Stimulated activated CD4-positive, alpha-beta T cell treated with anti-CD3 and anti-CD28 coated beads, Interleukin-4, amount 100 ng/mL, for 48 hours (primary cell): ENCODE results near the gene CD93.

Experiments used
- DNase-seq, 2 donors: peaks; one replicate each; pipeline ENCODE4 v3.0.0-alpha.2; 2020; ENCODE audit warnings: low read depth in 2 of 2

The CD93 gene

DNA sequence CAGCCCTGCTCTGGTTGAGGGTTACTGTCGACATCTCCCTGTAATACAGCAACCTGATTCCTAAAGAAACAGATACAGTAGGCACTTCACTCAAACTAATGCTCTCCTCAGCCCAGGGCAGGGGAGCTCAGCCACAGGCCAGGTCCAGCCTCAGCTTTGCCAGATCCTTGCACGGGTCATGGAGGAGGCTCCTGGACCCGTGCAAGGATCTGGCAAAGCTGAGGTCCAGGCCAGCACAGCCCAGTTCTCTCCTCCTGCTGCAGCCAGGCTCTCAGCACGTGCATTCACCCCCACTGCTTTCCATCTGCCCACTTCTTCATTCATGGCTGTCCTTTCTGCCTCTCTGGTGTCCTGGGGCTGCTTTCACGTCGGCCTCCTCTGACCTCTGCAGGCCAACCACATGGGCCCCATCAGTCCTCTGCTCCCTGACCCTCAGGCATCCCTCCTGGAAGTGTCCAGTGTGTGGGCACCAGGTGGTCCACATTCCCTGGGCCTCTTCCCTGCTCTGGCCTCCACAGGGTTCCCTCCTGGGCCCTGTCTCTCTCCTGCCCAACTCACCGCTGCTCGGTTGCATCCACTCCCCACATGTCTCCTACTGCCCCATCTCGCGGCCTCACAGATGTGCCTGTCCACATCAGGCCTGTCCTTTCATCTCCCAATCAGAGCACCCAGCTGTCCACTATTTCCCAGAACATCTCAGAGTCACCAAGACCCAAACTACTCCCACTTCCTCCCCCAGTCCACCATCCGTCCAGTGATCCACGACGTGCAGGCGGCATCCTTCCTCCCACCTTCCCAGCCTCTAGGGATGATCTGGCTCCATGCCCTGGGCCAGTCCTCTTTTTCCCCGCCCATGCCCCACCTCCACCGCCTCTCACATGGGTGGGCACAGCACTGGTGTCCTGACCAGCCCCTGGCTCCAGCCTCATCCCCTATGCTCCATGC lies 11.8 kb upstream of the CD93 start:
- DNase-seq = no peak

DNA sequence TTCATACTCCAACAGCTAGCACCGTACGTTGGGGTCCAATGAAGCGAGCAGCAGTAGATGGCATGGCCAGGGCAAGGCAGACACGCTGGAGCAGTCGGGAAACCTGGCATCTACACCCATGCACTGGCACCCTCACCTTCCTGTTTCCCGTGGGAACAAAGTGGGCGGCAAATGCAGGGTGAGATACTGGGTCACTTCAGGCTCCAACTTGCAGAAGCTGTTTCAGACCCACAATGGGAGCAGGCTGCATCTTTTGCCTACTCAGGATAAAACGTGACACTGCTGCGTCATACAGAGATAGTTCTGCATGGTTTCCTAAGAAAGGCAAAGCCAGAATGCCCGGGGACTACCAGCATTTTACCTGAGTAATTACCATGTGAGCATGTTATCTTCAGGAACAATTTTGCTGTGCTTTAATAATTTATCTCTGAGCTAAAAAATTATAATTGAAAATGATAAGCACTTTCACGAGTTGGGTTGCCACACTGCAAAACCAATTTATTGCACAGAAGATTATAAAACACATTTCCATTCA lies 10.9 kb upstream of the CD93 start:
- DNase-seq = no peak

GRCh38 chr20:23096097-23096496 lies 10.0 kb upstream of the CD93 start:
- DNase-seq = no peak

GRCh38 chr20:23095499-23095898 lies 9.4 kb upstream of the CD93 start:
- DNase-seq = no peak

- no peak for DNase-seq
Observed at GRCh38 chr20:23094927-23095326, 8.8 kb upstream of the CD93 start.

- no peak for DNase-seq
Observed at GRCh38 chr20:23094213-23094896, 8.2 kb upstream of the CD93 start.

- no peak for DNase-seq
Observed at GRCh38 chr20:23093613-23094012, 7.5 kb upstream of the CD93 start.

DNA sequence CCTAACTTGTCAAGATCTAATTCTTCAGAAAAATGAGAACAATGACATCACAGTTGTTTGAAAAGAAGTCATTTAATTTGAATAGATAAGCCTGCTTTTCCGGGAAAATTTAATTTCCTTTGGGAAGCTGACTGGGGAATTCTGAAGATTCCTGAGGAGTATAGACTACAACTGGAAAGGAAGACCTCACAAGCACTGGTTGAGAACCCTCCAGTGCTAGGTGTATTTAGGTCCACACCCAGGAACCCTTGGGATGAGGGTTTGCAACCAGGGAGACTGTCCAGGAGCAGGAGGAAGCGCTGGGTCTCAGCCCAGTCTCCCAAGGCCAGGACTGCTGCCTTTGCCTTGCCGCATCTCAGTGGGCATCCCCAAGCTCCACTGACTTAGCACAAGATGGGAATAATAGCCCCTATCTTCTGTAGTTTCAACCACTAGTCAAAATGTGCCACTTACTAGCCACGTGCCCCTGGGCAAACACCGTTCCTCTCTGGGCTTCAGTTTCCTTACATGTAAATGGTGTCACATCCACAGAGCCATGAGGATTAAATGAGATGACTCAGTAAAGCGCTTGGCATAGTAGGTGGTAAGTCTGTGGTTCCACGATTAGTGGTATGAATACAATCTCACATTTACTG lies 6.9 kb upstream of the CD93 start:
- DNase-seq = no peak

DNA sequence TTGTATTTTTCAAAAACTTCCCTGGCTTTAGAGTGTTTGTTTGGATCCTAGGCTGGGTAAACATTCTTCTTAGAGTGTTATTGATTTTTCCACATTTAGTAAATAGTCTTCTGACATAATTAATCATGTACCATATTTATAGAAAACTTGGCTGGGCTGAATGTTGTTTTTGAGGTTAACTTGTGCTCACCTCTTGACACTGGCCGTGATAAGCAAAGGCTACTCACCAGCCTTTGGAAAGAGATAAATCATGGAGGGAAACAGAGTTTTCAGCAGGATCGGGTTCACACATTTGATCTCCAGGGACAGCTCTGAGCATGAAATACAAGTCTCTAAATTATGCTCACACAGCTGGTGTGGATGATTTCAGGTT lies 6.2 kb upstream of the CD93 start:
- DNase-seq = no peak

DNA sequence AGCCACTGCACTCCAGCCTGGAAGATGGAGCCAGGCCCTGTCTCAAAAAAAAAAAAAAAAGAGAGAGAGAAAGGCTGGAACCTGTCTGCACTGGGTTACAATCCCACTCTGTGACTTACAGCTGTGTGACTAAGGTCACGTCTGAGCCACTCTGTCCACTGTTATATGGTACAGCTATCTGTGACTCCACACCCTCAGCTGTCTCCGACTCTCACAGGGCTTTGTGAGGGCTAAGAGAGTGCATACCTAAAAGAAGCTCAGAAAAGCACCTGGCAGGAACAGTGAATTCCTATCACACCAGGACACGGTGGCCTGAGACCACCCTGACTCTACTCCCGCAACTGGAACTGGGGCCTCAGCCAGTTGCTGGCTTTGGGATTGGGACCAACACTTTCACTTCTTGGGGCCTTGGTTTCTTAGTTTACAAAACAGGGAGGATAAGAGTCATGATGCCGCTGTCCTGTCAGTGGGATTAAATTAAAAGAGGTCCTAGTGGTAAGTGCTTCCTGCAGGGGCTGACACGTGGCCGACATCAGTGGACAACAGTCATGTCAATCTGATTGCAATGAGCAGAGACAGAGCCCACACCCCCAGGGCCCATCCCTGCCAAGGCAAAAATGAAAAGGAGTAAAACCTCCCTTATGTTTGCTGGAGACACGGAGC lies 5.7 kb upstream of the CD93 start:
- DNase-seq = no peak

GRCh38 chr20:23090878-23091277 lies 4.8 kb upstream of the CD93 start:
- no peak for DNase-seq

DNA sequence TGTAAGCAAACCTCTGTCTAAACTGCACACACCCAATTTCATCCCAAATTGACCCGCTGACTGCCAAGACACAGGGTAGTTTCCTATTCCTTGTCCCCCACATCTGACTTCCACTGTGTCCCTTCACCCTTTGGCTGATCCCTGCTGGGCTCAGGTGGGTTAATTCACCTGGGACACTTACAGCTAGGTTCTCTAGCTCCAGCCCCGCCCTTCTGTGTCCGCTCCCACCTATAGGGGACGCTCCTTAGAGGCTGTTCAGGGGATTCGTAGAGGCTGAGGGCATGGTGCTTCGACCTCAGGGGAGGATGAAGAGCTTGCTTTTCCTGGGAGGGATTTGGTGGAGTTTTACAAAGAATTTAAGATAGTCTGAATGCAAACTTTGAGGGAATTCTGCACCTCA lies 4.0 kb upstream of the CD93 start:
- no peak for DNase-seq

- DNase-seq = no peak
Observed at GRCh38 chr20:23088866-23089265, 2.7 kb upstream of the CD93 start.

DNA sequence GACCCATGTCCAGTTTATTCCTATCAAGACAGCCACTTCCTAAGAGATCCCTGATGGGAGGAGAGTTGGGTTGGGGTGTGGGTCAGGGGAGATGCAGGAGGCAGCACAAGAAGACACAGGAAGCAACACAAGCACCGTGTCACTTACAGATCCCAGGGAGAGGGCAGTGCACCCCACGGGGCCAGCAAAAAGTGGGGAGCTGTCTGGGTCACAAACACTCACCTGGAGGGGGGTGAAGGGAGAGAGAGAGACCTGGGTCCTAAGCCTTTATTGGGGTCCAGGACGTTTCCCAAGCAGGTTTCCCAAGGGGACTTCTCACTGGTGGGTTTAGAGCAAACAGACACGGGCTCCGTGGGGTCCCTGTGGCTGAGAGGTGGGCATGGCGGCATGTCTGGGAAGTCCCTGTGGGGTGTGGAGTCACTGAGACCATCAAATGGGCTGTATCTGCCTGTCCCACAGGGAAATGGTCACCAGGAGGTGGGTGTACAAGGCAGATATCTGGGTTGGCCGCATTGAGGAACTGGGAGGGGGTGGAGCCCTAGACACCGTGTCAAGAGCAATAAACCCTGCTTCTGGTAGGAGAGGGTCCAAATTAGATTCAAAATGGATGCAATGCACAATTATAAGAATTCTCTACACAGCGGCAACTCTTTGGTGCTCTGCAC lies 1.6 kb upstream of the CD93 start:
- no peak for DNase-seq

GRCh38 chr20:23086931-23087411 lies 847 bp upstream of the CD93 start:
- DNase-seq = no peak

DNA sequence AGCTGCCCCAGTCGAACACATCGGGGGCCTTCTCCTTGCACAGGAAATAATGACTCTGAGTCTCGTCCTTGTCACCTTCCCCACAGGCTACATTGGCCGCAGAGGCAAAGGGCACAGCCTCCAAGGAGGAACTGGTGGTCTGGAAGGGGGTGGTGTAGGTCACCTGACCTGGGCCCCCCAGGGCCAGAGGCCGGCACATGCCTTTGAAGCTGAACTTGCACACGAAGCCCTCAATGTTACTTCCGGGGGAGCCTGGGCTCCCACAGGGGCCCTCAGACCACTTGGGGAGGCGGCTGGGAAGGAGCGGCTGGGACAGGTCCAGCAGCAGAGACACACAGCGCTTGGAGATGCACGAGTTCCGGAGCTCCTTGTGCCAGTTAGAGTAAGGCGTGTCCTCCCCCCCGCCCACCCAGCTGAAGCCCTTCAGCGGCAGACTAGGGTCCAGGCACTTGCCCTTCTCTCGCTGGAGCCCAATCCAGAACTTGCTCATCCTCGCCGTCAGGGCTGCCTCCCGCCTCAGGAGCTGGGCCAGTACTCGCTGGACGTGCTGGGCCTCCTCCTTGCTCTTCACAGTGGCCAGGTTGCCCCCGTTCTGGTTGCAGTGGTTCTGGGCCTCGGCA lies 578 bp downstream of the CD93 start:
- no peak for DNase-seq

DNA sequence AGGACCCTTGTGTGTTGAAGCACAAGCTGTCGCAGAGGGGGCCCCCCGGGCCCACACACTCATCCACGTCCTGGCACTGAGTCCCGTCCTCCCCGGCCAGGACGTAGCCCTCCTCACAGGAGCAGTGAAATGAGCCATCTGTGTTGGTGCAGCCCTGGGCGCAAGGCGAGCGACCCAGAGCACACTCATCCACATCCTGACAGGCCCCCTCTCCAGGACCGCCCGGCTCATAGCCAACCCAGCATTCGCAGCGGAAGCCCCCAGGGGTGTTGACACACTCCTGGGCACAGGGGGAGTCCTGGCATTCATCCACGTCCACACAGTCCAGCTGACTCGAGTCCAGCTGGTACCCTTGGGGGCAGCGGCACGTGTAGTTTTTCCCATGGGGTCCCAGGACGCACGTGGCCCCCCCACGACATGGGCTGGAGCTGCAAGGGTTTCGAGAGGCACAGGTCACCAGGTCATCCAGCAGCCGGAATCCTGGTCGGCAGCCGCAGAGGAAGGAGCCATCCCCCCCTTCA lies 1.2 kb downstream of the CD93 start:
- DNase-seq = no peak

- no peak for DNase-seq
Observed at GRCh38 chr20:23084282-23084844, 1.8 kb downstream of the CD93 start.

DNA sequence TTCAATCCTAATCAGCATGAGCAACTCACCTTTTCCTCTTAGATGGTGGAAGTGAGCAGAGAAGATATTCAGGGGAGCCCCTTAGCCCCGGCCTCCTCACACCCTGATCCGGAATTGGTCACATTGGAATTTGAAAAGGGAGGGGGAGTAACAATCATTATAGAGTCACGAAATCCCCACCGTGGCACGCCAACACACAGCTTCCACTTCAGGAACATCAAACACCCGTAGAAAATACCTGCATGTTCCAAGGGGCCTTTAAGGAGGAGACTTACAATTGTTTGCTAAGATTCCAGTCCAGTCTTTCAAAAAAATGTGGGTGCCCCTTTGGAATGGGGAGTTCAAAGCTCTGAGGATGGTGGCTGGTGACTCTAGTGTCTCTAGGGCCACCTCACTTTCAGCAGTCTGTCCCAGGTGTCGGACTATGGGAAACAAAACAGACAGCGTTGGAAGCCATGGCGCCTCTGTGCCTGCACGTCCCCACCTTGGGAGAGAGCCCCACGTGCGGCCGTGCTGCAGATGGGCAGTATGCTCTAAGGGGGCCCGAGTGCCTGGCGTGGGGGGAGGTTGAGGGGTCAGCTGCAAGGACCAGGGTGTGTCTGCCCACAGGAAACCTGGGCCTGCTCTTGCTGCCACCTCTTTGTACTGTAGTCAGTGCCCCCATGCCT lies 2.4 kb downstream of the CD93 start:
- DNase-seq = no peak
